Cerebellar cortex (tissue), 1 donor: ENCODE data around the gene MALRD1.

Experiments
- DNase-seq: peaks from one replicate; pipeline ENCODE4 v3.0.0-alpha.2; 2015; ENCODE audit warnings: low spot score

Gene MALRD1

DNA sequence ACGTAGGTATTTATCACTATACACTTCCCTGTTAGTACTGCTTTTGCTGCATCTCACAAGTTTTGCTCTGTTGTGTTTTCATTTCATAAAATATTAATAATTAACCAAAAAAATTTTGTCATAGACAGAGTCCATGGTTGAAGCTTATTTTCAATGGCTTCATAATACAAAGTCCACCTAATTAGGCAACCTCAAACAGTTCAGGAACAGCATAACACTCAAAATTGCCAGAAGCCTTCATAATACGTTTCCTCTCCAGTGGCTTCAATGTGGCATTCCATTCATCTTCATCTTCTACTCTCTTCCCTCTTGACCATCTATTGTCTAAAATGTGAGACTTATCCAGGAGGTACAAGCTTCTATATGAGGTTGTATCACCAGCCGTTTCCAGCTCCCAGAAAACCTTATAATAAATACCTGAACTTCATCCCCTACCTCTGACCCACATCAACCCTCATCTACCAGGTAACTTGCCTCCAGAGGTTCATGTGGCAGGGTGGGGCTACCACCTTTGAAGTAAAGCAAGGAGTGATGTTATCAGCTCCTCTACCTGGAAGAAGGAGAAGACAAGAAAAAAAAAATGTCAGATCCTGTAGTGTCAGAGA is 337.3 kb downstream of the MALRD1 start:
- DNase-seq: no peak

- DNase-seq: no peak
These were observed 360.3 kb downstream of the MALRD1 start for GRCh38 chr10:19408924-19409323.

DNA sequence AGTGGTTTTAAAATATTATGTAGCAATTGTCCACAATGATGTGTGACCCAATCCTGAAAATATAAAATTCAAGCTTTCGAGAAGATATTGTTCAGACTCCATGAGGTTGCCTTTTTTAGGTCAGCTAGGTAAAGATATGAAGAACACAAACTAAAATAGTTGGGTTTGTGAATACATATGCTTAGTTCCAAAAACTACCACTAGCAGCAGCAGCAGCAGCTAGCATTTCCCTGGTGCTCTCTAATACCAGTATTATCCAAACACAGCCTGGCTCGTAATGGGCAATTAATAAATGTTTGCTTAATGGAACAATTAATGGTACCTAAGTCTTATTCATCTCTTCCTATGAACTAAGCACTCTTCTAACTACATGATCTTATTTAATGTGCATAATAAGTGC is 362.5 kb downstream of the MALRD1 start:
- DNase-seq: no peak

GRCh38 chr10:19412531-19412930 is 363.9 kb downstream of the MALRD1 start:
- DNase-seq: no peak

GRCh38 chr10:19416164-19416563 is 367.6 kb downstream of the MALRD1 start:
- no peak for DNase-seq

DNA sequence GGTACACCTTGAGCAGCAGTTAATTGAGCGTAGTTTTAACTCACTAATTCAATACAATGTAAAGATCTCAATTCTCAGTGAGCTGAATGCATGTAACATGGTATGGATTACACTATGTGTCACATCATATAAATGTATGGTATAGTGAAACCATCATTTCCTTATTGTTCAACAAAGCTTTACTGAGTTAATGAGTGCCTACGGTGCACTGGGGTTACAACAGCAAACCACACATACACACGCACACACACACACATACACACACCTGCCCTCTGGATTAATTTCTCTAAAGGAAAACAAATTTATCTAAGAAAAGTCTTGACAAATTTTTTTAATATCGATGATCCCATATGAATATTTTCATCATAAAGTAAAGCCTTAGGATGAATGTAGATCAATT is 369.1 kb downstream of the MALRD1 start:
- DNase-seq: no peak

DNA sequence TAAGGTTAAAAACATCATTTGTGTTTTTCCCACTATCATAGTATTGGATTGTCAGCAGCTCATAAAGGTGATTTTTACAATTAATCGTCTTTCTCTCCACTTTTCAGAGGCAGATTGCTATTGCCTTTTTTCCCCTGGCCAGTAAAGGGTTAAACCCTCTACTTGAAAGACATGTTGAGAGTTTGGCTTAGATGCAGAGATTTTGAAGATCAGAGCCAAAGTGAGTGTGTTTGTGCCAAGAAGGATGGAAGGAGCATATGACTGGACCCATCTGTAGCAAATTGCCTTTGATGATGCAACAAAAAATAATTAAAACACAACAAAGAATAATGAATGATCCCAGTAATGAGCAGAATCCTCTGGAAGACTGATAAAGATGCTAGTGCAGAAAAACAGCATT is 373.1 kb downstream of the MALRD1 start:
- DNase-seq: peak; percentile 26

- no peak for DNase-seq
These were observed 377.4 kb downstream of the MALRD1 start for GRCh38 chr10:19426034-19426433.

DNA sequence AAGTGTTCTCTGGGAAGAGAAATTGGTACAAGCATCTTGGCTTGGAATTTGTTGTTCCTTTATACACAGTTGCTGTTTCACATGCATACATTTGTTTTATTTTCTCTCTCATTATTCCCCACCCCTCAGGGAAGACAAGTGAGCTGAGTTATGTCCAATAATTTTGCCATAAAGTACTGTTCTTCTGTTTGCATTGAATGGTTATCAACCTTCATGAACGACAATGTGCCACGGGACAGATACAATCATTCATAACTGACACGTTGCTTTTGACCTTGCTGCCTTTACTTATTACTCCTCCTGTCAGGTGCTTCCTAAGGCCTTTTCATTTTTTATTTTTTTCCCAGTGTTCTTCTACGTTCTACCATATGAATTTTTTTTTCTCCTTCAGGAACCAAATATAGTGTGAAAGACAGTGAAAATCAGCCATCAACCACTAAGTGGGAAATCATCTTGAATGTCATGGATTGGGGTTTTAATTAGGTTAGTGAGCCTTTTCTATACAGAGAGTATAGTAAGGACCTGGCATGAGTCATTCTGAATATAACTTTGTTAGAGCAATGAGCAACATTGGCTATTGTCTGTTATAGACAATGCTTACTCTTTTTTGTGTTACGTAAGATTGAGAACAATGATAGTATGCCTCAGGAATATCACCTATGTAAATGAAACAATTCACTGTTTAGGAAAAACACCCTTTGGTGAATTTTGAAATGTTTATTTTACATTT is 383.2 kb downstream of the MALRD1 start:
- DNase-seq: no peak

DNA sequence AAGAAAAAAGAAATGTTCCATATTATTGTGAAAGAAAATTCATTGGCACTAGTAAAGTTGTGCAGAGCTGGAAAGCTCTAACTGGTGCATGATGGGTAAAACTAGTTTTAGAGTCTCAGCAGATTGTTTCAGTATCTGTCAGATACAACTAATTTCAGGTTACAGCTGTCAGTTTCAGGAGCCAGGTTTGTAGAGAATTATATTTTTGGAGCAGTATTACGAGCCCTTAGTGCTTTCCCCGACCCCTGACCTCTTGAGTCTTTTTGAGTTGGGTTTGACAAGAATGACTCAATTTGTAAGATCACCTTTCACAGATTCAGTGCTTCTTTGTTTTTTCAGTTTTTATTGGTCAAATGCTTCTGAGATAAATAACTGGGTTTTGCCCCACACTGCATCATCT is 401.3 kb downstream of the MALRD1 start:
- DNase-seq: no peak

- no peak for DNase-seq
These were observed 402.8 kb downstream of the MALRD1 start for GRCh38 chr10:19451356-19451755.

- DNase-seq: no peak
These were observed 403.3 kb downstream of the MALRD1 start for GRCh38 chr10:19451937-19452336.

DNA sequence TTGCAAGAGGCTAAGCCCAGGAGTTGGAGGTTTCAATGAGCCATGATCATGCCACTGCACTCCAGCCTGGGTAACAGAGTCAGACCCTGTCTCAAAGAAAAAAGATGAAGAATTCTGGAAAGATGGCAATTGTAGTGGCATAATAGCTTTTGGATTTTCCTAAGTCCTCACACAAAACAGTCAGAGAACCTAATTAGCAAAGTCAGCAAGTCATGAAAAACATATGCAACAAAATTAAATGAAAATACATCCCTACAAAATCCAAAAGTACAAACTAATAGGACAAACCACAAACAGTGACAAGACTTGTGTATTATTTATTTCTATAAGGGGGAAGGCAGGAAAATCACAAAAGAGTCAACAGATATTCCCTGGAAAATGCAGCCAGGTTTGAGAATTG is 405.4 kb downstream of the MALRD1 start:
- no peak for DNase-seq

GRCh38 chr10:19461588-19461987 is 413.0 kb downstream of the MALRD1 start:
- DNase-seq: no peak

- no peak for DNase-seq
These were observed 418.1 kb downstream of the MALRD1 start for GRCh38 chr10:19466709-19467108.

GRCh38 chr10:19468413-19468812 is 419.8 kb downstream of the MALRD1 start:
- no peak for DNase-seq

GRCh38 chr10:19469521-19469920 is 420.9 kb downstream of the MALRD1 start:
- DNase-seq: no peak

- DNase-seq: no peak
These were observed 431.3 kb downstream of the MALRD1 start for GRCh38 chr10:19479854-19480253.

DNA sequence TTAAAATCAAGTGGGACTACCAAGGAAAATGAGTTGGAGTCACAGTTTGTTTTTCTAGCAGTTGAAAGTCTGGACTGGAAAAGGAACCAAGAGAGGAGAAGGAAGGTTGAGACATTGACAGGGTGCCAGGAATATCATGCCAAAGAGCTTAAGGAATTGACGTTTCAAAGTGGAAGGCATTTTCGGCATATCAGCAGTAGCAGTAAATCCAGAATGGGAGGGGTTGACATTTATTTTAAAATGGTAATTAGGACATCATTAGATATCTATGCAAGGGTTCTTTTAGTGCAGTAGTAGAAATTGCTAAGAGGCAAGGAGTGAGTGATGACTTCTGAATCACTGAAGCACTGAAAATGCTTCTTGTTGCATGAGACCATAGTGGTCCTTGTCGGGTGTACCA is 431.8 kb downstream of the MALRD1 start:
- DNase-seq: no peak

GRCh38 chr10:19483421-19483820 is 434.8 kb downstream of the MALRD1 start:
- DNase-seq: no peak

DNA sequence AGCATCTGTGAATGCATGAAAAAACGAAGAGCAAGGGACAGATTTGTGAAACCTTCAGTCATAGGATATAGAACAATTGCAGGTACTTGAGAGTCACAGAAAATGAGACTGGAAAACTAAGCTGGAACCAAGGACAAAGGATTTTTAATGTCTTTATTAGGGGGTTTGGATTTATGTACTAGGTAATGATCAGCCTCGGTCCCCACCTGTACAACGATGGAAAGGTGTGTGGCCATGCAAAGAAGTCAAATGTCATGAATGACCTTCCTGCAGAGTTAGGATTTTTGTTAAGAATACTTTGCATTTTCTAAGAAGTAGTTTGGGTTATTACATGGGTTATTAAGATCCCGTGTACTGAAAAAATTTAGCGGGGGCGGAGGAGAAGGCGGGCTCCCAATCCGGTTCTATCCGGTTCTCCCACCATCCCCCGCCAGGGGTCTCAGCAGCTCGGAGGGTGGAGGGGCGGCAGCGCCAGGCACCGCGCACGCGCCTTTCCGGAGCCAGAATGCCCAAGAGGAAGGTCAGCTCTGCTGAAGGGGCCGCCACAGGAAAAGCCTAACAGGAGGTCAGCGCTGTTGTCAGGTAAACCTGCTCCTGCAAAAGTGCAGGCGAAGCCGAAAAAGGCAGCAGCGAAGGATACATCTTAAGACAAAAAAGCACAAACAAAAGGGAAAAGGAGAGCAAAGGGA is 440.1 kb downstream of the MALRD1 start:
- DNase-seq: no peak

DNA sequence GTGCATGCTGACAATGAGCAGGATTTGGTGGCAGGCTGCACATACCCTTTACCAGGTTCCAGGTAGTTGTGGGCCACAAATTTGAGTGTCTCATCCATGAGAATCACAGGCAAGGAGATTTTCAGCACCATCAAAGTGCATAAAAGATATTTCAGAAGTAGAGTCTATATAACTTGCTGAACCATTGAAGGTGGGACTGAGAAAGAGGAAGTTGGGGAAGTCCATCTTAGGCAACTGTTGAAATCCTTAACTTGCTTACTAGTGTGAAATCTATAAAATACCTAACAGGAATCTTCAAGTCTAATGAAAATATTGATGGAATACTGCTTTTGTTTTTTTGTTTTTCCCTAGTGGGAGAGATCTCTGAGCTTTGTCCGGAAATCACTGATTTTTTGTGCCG is 442.6 kb downstream of the MALRD1 start:
- no peak for DNase-seq

- DNase-seq: no peak
These were observed 445.3 kb downstream of the MALRD1 start for GRCh38 chr10:19493917-19494316.
